ENCODE results near the gene DLX6. TPM values are rescaled to one million over a fixed set of nuclear protein-coding genes. Genes with fewer than 3 reads are reported as not detected.
A peak's percentile ranks its signal among the peaks of the same experiment; 100 is the strongest.

DLX6 gene
- total and polyA plus RNA-seq, 9 donors = 0.08 TPM; not detected in 8

DNA sequence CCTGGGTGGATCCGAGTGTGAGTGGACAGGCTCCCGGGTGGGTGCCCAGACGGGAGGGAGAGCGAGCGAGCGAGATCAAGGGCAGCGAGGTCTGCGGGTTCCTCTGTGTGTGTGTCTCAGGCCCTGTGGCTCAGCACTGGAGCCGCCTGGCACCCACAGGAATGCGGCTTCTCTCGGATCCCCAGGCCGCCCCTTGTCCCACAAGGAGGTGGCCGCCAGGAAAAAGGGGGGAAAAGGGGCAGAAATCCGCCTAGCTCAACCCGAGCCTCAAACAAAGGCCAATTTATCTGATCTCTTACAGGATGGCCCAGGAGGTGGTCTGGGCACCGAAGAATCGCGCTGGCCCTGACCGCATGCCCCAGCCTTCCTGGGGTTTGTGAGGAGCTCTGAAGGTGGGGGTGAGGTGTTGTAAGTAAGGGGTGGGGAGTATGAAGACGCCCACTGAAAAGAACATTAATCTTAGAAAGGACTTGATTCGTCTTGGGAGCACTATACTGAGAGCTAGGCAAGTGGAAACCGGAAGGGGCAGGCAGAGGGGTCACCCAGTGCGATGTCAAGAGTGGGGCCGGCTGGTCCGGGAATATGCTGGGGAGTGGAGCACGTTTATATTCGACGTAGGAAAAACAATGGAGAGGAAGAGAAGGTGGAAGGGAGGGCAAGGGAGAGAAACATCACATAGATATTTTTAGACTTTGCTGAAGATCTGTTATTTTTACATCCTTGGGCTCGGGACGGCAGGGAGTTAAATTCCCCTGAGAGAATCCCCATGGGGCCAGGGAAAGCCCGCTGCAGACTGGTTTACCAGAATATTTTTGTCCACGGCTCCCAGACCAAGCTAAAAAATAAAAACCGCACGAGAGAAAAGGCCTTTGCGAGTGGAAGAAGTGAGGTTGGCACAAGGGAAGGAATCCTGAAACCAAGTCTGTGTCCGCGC, 12.1 kb downstream of the DLX6 start:
- no peaks in the 10 kb centered on the region for H3K9me3 ChIP-seq (replicated peaks; ENCODE audit: control insufficient read depth, low read depth, low read length)
- peaks cover 28% of the 10 kb centered on the region for H3K4me1 ChIP-seq (ENCODE audit: control insufficient read depth, insufficient read depth, low read length)
- WGBS (ENCODE audit: insufficient coverage) = 2% methylated on average over 28 of the region's 37 CpGs
- H3K27me3 ChIP-seq (ENCODE audit: control insufficient read depth, insufficient read depth, low read length) = peaks cover 89% of the 10 kb centered on the region
- no peaks in the 10 kb centered on the region for H3K36me3 ChIP-seq (ENCODE audit: control insufficient read depth, insufficient read depth, low read length)
- DNase-seq = no peak
- no peak overlapping the region for H3K27ac ChIP-seq (ENCODE audit: low read length)
- no peak overlapping the region for H3K4me3 ChIP-seq (ENCODE audit: low read length)

GRCh38 chr7:97018126-97018601, 12.8 kb downstream of the DLX6 start:
- H3K4me3 ChIP-seq (ENCODE audit: low read length) = no peak overlapping the region
- H3K4me1 ChIP-seq (ENCODE audit: control insufficient read depth, insufficient read depth, low read length) = peaks cover 31% of the 10 kb centered on the region
- WGBS (ENCODE audit: insufficient coverage) = 0% methylated on average over 1 of the region's 22 CpGs
- no peak overlapping the region for H3K27ac ChIP-seq (ENCODE audit: low read length)
- no peaks in the 10 kb centered on the region for H3K9me3 ChIP-seq (replicated peaks; ENCODE audit: control insufficient read depth, low read depth, low read length)
- H3K27me3 ChIP-seq (ENCODE audit: control insufficient read depth, insufficient read depth, low read length) = peaks cover 89% of the 10 kb centered on the region
- no peaks in the 10 kb centered on the region for H3K36me3 ChIP-seq (ENCODE audit: control insufficient read depth, insufficient read depth, low read length)
- no peak for DNase-seq

DNA sequence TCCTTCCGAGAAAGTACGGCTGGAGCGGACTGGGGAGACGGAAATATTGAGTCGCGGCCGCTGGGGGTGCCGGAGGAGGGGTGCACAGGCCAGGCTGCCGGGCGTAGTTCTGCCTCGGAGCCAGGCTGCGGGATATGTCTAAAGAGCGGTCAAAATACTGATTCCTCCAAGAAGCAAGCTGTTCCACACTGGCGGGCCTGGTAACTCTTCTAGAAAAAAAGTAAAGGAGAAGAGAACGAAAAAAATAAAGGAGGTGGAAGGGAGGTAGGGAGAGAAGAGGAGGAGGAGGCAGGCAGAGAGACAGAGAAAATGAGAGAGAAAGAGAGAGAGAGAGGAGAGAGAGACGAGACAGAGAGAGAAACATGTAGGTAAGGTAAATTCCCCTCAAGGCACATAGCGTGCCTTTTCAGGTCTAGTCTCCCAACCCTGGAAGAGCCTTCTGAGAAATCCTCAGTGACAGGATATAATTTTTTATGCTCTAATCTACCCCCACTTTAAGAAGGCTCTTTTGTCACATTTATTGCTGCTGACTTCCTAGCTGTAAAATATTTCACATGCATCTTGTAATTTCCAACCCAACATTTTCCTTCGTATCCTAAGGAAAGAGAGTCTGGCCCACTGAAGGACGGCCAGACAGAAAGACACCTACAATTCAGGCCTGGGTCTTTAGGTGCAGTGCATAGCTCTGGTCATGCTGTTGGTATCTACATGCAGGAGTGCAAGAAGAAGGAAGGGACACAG, 13.6 kb downstream of the DLX6 start:
- H3K4me3 ChIP-seq (ENCODE audit: low read length) = no peak overlapping the region
- no peak for DNase-seq
- no peak overlapping the region for H3K27ac ChIP-seq (ENCODE audit: low read length)
- peaks cover 36% of the 10 kb centered on the region for H3K4me1 ChIP-seq (ENCODE audit: control insufficient read depth, insufficient read depth, low read length)
- H3K36me3 ChIP-seq (ENCODE audit: control insufficient read depth, insufficient read depth, low read length) = no peaks in the 10 kb centered on the region
- no peaks in the 10 kb centered on the region for H3K9me3 ChIP-seq (replicated peaks; ENCODE audit: control insufficient read depth, low read depth, low read length)
- H3K27me3 ChIP-seq (ENCODE audit: control insufficient read depth, insufficient read depth, low read length) = peaks cover 93% of the 10 kb centered on the region
- 2% methylated on average over 14 of the region's 19 CpGs for WGBS (ENCODE audit: insufficient coverage)

DNA sequence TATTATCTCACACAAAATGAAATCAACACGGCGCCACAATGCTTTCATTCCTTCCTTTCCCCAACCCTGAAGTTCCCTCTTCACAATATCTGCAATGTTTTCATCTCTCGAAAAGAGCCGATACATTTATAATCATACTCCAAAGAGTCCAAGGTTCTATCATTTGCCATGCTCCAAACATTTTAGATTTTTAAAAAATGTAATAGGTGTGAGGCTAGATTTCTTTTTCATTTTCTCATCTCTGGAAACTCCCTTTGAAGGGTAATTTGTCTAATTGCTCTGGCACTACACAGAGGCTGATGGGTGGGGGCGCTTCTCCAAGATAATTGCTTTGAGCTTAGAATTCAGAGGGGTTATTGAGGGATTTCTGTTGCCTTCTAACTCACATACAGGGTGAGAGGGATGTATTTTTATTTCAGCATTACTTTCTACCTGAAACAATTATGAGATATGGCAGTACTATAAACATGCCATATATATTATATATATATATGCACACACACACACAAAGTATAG, 14.4 kb downstream of the DLX6 start:
- no peaks in the 10 kb centered on the region for H3K9me3 ChIP-seq (replicated peaks; ENCODE audit: control insufficient read depth, low read depth, low read length)
- DNase-seq = no peak
- no CpG with 5 or more reads among the region's 5 CpGs for WGBS (ENCODE audit: insufficient coverage)
- peaks cover 41% of the 10 kb centered on the region for H3K4me1 ChIP-seq (ENCODE audit: control insufficient read depth, insufficient read depth, low read length)
- no peaks in the 10 kb centered on the region for H3K36me3 ChIP-seq (ENCODE audit: control insufficient read depth, insufficient read depth, low read length)
- H3K27me3 ChIP-seq (ENCODE audit: control insufficient read depth, insufficient read depth, low read length) = peaks cover 96% of the 10 kb centered on the region
- no peak overlapping the region for H3K4me3 ChIP-seq (ENCODE audit: low read length)
- no peak overlapping the region for H3K27ac ChIP-seq (ENCODE audit: low read length)

DNA sequence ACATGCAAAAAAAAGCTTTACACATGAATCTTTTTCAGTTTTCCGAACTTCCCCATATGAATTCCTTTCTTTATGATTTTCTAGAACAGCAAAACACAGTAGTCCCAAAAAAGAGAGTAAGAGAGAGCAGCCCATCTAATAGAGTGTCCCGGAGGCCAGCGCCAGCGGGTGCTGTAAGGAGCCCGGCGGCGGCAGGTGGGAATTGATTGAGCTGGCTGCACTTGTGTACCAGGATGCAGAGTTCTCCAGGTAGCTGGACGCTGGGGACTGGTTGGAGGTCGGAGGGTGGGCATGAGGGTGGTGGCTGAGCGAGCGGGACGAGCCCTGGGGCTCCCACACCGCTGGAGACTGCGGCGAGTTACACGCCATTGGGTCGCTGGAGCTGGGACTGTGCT, 15.2 kb downstream of the DLX6 start:
- peaks cover 43% of the 10 kb centered on the region for H3K4me1 ChIP-seq (ENCODE audit: control insufficient read depth, insufficient read depth, low read length)
- H3K27ac ChIP-seq (ENCODE audit: low read length) = no peak overlapping the region
- H3K9me3 ChIP-seq (replicated peaks; ENCODE audit: control insufficient read depth, low read depth, low read length) = no peaks in the 10 kb centered on the region
- H3K27me3 ChIP-seq (ENCODE audit: control insufficient read depth, insufficient read depth, low read length) = peaks cover 96% of the 10 kb centered on the region
- no peaks in the 10 kb centered on the region for H3K36me3 ChIP-seq (ENCODE audit: control insufficient read depth, insufficient read depth, low read length)
- DNase-seq = no peak
- H3K4me3 ChIP-seq (ENCODE audit: low read length) = no peak overlapping the region
- 12% methylated on average over 12 of the region's 17 CpGs for WGBS (ENCODE audit: insufficient coverage)

DNA sequence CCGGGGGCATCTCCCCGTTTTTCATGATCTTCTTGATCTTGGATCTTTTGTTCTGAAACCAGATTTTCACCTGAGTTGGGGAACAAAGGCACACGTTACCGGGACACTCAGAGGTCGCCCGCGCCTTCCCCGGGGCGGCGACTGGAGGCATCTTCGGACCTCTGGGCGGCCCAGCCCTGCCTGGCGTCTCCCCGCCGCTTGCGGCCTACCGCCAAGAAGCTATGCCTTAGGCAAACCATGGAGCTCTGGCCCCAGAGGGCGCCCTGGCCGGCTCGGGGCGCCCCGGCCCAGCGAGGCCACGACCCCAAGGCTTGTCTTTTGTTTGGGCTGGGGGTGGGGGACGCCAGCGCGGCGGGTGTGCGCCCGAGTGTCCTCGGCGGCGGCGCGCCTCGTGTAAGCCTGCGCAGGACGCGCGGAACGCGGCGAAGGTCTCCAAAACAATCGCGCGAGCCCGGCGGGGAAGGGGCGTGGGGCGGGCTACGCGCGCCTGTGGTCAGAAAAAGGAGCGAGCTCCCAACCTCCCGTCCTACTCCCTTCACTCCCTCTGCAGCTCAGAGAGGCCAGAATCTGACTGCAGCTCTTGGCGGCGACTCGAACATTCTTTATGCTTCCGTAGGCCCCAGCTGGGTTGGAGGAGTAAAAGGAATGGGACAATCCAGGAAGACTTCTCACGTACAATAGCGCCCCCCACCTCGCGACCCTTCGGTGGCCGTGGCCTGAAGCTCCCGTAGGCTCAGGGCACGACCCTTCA, 15.8 kb downstream of the DLX6 start:
- no peak overlapping the region for H3K4me3 ChIP-seq (ENCODE audit: low read length)
- no peak overlapping the region for H3K27ac ChIP-seq (ENCODE audit: low read length)
- H3K4me1 ChIP-seq (ENCODE audit: control insufficient read depth, insufficient read depth, low read length) = peaks cover 43% of the 10 kb centered on the region
- H3K9me3 ChIP-seq (replicated peaks; ENCODE audit: control insufficient read depth, low read depth, low read length) = no peaks in the 10 kb centered on the region
- no peaks in the 10 kb centered on the region for H3K36me3 ChIP-seq (ENCODE audit: control insufficient read depth, insufficient read depth, low read length)
- peaks cover 98% of the 10 kb centered on the region for H3K27me3 ChIP-seq (ENCODE audit: control insufficient read depth, insufficient read depth, low read length)
- WGBS (ENCODE audit: insufficient coverage) = 4% methylated on average over 60 of the region's 67 CpGs
- peak; percentile 52 for DNase-seq

GRCh38 chr7:97021747-97022490, 16.6 kb downstream of the DLX6 start:
- DNase-seq = no peak
- H3K36me3 ChIP-seq (ENCODE audit: control insufficient read depth, insufficient read depth, low read length) = no peaks in the 10 kb centered on the region
- 19% methylated on average over 31 of the region's 39 CpGs for WGBS (ENCODE audit: insufficient coverage)

DNA sequence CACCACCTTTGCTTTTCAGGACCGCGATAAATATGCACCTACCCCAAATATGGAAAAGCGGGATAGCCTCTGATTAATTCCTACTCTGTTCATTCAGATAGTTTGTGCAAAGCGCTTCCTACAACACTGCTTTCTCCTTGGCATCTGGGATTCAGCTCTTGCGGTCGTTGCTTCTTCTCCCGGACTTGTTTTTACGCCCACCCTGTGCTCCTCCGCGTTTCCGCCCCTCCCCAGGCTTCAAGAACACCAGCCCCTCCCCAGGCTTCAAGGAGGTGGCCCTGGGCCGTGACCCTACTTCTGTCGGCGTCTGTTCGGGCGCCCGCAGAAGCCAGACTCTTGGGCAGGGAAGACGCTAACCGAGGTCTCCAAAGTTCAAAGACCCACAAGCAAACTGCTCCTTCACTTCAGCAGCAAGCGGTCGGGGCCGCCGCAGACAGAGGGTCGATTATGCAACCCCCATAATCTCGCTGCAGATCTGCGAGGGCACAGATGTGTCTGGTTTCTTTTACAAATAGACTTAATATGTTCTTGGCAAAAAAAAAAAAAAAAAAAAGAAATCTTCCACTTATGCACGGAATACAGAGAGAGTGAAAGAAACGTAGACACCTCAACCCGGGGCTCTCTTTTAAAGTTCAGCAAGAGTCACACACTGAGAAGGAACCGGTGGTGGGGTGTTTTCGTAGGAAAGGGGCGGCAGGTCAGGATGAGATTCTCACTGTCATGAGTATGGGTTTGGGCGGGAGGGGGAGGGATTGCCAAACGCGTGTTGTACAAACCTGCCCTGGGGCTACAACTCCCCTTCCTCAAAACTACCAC, 17.3 kb downstream of the DLX6 start:
- no peaks in the 10 kb centered on the region for H3K9me3 ChIP-seq (replicated peaks; ENCODE audit: control insufficient read depth, low read depth, low read length)
- peaks cover 98% of the 10 kb centered on the region for H3K27me3 ChIP-seq (ENCODE audit: control insufficient read depth, insufficient read depth, low read length)
- H3K27ac ChIP-seq (ENCODE audit: low read length) = no peak overlapping the region
- peaks cover 42% of the 10 kb centered on the region for H3K4me1 ChIP-seq (ENCODE audit: control insufficient read depth, insufficient read depth, low read length)
- H3K36me3 ChIP-seq (ENCODE audit: control insufficient read depth, insufficient read depth, low read length) = no peaks in the 10 kb centered on the region
- 9% methylated on average over 22 of the region's 35 CpGs for WGBS (ENCODE audit: insufficient coverage)
- H3K4me3 ChIP-seq (ENCODE audit: low read length) = no peak overlapping the region
- no peak for DNase-seq

More at GRCh38 chr7:97021747-97022490, 16.6 kb downstream of the DLX6 start:
- Histone ChIP-seq H3K4me1 (ENCODE audit: control insufficient read depth, insufficient read depth, low read length) (peaks cover 39% of the 10 kb centered on the region), H3K27me3 (ENCODE audit: control insufficient read depth, insufficient read depth, low read length) (peaks cover 98% of the 10 kb centered on the region), H3K27ac (ENCODE audit: low read length) (no peak overlapping the region), H3K9me3 (replicated peaks; ENCODE audit: control insufficient read depth, low read depth, low read length) (no peaks in the 10 kb centered on the region), H3K4me3 (ENCODE audit: low read length) (no peak overlapping the region)
